Loucy (cell line): Measurements from ENCODE around the gene NBPF4.

ENCODE experiments used
- H2AFZ ChIP-seq: fragments of 200-600 bp; sonication (generic); 2 replicates; pipeline ENCODE4 v1.6.0; 2016; ENCODE audit warnings: antibody characterized with exemption, mild to moderate bottlenecking, low read length, moderate library complexity
- H3F3A ChIP-seq: fragments of 200-600 bp; 2 replicates; pipeline ENCODE4 v1.6.0; 2016; ENCODE audit warnings: antibody characterized with exemption, low read depth, mild to moderate bottlenecking
- H3K27me3 ChIP-seq: fragments of 200-600 bp; sonication (generic); 2 replicates; pipeline ENCODE4 v1.6.1; 2014; ENCODE audit warnings: low read length, mild to moderate bottlenecking; ENCODE audit not compliant: insufficient read depth, poor library complexity, severe bottlenecking
- H3K36me3 ChIP-seq: fragments of 200-600 bp; sonication (generic); 2 replicates; pipeline ENCODE4 v1.6.1; 2016; ENCODE audit warnings: low read length; ENCODE audit not compliant: insufficient read depth
- H3K4me1 ChIP-seq: fragments of 200-600 bp; sonication (generic); 2 replicates; pipeline ENCODE4 v1.5.1; 2014; ENCODE audit warnings: low read length, mild to moderate bottlenecking; ENCODE audit not compliant: insufficient read depth, poor library complexity, severe bottlenecking
- H3K4me2 ChIP-seq: fragments of 200-600 bp; sonication (generic); 2 replicates; pipeline ENCODE4 v1.6.0; 2014; ENCODE audit warnings: antibody characterized with exemption, low read length, low read depth, mild to moderate bottlenecking; ENCODE audit not compliant: poor library complexity, severe bottlenecking
- H3K4me3 ChIP-seq: fragments of 200-600 bp; sonication (generic); 2 replicates; pipeline ENCODE4 v1.5.1; 2014; ENCODE audit warnings: low read length, mild to moderate bottlenecking, mixed read lengths; ENCODE audit not compliant: poor library complexity, severe bottlenecking
- H3K79me2 ChIP-seq: fragments of 200-600 bp; sonication (generic); 2 replicates; pipeline ENCODE4 v1.6.1; 2014; ENCODE audit warnings: low read length; ENCODE audit not compliant: insufficient read depth
- H3K9ac ChIP-seq: fragments of 200-600 bp; sonication (generic); 2 replicates; pipeline ENCODE4 v1.6.0; 2014; ENCODE audit warnings: mild to moderate bottlenecking, low read depth, low read length, moderate library complexity; ENCODE audit not compliant: poor library complexity, severe bottlenecking
- H3K9me2 ChIP-seq: fragments of 200-600 bp; sonication (generic); replicated peaks from 2 replicates; pipeline ENCODE4 v1.6.1; 2016; ENCODE audit warnings: low read depth, low read length, mixed read lengths
- H3K9me3 ChIP-seq: fragments of 200-600 bp; sonication (generic); 2 replicates; pipeline ENCODE4 v1.6.1; 2014; ENCODE audit warnings: mild to moderate bottlenecking, antibody characterized with exemption, low read length, low read depth; ENCODE audit not compliant: insufficient read depth
- H4K20me1 ChIP-seq: fragments of 200-600 bp; sonication (generic); 2 replicates; pipeline ENCODE4 v1.6.0; 2014; ENCODE audit warnings: antibody characterized with exemption, low read length, mild to moderate bottlenecking; ENCODE audit not compliant: insufficient read depth, poor library complexity, severe bottlenecking
- CTCF ChIP-seq: fragments of 200-600 bp; sonication (generic); conservative IDR thresholded peaks from 2 replicates; pipeline ENCODE4 v1.5.1; 2014; ENCODE audit warnings: mild to moderate bottlenecking, antibody characterized with exemption, low read length
- EZH2phosphoT487 ChIP-seq: fragments of 200-600 bp; IDR thresholded peaks from 2 replicates; pipeline ENCODE4 v1.6.1; 2018; ENCODE audit warnings: antibody characterized with exemption, mild to moderate bottlenecking, moderate library complexity, borderline replicate concordance

NBPF4 gene

GRCh38 chr1:108199201-108199691 lies 44.6 kb downstream of the NBPF4 start:
- Histone ChIP-seq H3K9me2 (no peaks in the 10 kb centered on the region), H3F3A (peaks cover 4% of the 10 kb centered on the region; the same call in 1 of the 2 replicates), H2AFZ (peak overlapping the region; percentile 97), H3K4me2 (peak overlapping the region; percentile 74), H3K36me3 (no peaks in the 10 kb centered on the region), H3K27me3 (no peaks in the 10 kb centered on the region), H3K79me2 (peaks cover 30% of the 10 kb centered on the region), H3K4me1 (peaks cover 38% of the 10 kb centered on the region), H4K20me1 (peaks cover 7% of the 10 kb centered on the region), H3K9me3 (no peaks in the 10 kb centered on the region), H3K9ac (peak overlapping the region; percentile 76), H3K4me3 (peak overlapping the region; percentile 83)
- TF ChIP-seq CTCF, result no peak

GRCh38 chr1:108194051-108194450 lies 49.8 kb downstream of the NBPF4 start:
- Histone ChIP-seq H3K9ac (no peak overlapping the region), H3K27me3 (no peaks in the 10 kb centered on the region), H3K4me1 (peaks cover 29% of the 10 kb centered on the region), H3K4me2 (no peak overlapping the region), H3K4me3 (no peak overlapping the region), H3K79me2 (peaks cover 29% of the 10 kb centered on the region), H3K36me3 (no peaks in the 10 kb centered on the region), H3F3A (no peaks in the 10 kb centered on the region), H2AFZ (no peak overlapping the region), H4K20me1 (peaks cover 7% of the 10 kb centered on the region), H3K9me2 (no peaks in the 10 kb centered on the region), H3K9me3 (peaks cover 10% of the 10 kb centered on the region; the same call in 1 of the 2 replicates)
- TF ChIP-seq EZH2phosphoT487, result no peak
- no peak for TF ChIP-seq CTCF

GRCh38 chr1:108193333-108193732 lies 50.5 kb downstream of the NBPF4 start:
- H3K36me3 ChIP-seq, result no peaks in the 10 kb centered on the region; the same call in 1 of the 2 replicates
- H3K79me2 ChIP-seq, result peaks cover 22% of the 10 kb centered on the region
- H3K4me1 ChIP-seq, result peaks cover 22% of the 10 kb centered on the region
- TF ChIP-seq CTCF, result no peak
- no peak for TF ChIP-seq EZH2phosphoT487
- H2AFZ ChIP-seq, result no peak overlapping the region
- H3K9me2 ChIP-seq, result no peaks in the 10 kb centered on the region
- H3K4me3 ChIP-seq, result no peak overlapping the region
- H3K4me2 ChIP-seq, result no peak overlapping the region
- no peak overlapping the region for H3K9ac ChIP-seq
- H4K20me1 ChIP-seq, result peaks cover 2% of the 10 kb centered on the region
- no peaks in the 10 kb centered on the region for H3F3A ChIP-seq
- no peaks in the 10 kb centered on the region for H3K27me3 ChIP-seq
- peaks cover 10% of the 10 kb centered on the region; the same call in 1 of the 2 replicates for H3K9me3 ChIP-seq
